Activated T-cell treated with anti-CD3 and anti-CD28 coated beads, Interleukin-2, amount 50 U/mL, for 24 hours (primary cell): ENCODE results near the gene MIEN1.
A peak's percentile ranks its signal among the peaks of the same experiment; 100 is the strongest.
"Not testable (repeated sequence)": the region's sequence is repeated elsewhere in the genome, so short reads cannot be mapped to it uniquely, and the experiment has no call there.

Experiments
- DNase-seq: peaks from one replicate; pipeline ENCODE4 v3.0.0-alpha.2; 2020
- H3K27ac Mint-ChIP-seq: 2 replicates; pipeline ENCODE4 v1.8.0; 2020; ENCODE audit warnings: mild to moderate bottlenecking, mixed read lengths
- H3K27me3 Mint-ChIP-seq: 2 replicates; pipeline ENCODE4 v1.8.0; 2020; ENCODE audit warnings: mixed read lengths
- H3K36me3 Mint-ChIP-seq: 2 replicates; pipeline ENCODE4 v1.8.0; 2020; ENCODE audit warnings: low read depth, mixed read lengths
- H3K4me1 Mint-ChIP-seq: 2 replicates; pipeline ENCODE4 v1.8.0; 2020; ENCODE audit warnings: low read depth, mixed read lengths
- H3K4me3 Mint-ChIP-seq: 2 replicates; pipeline ENCODE4 v1.8.0; 2020; ENCODE audit warnings: mild to moderate bottlenecking, moderate library complexity, mixed read lengths
- H3K9me3 Mint-ChIP-seq: 2 replicates; pipeline ENCODE4 v1.8.0; 2020; ENCODE audit warnings: mixed read lengths

MIEN1 gene

DNA sequence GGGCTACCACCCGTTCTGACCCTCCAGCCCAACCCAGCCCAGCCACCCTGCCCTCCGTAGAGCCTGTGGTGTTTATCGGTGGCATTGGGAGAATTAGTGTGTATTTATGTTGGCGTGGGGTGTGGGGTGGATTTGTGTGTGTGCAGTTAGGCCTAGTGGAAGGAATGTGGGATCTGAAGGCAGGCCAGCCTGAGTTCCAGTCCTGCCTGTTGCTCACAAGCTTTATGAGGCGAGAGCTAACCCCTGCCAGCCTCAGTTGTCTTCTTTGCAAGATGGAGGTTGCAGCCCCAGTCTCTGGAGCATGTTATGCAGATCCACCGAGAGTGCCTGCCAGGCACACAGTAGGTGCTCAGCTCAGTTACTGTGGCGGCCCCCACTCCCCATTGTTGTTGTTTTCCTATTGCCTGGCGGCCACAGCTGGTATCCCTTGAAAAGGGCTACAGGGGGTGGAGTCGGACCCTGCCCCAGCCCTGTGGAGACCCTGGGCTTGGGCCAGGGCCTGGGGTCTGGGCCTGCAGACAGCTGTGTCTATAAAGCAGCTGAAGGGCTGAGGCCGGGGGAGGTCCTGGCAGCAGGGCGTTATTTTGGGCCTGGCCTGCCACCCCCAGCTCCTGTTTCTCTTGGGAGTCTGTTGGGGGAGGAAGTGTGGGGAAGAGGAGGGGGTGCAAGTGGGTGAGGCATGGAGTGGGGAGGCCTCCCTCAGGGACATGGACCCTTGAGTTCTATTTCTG is 25.3 kb downstream of the MIEN1 start:
- H3K4me1 Mint-ChIP-seq, result peaks cover 17% of the 10 kb centered on the region
- no peak overlapping the region for H3K4me3 Mint-ChIP-seq
- no peaks in the 10 kb centered on the region for H3K36me3 Mint-ChIP-seq
- no peaks in the 10 kb centered on the region for H3K9me3 Mint-ChIP-seq
- no peak overlapping the region for H3K27ac Mint-ChIP-seq
- DNase-seq, result no peak
- H3K27me3 Mint-ChIP-seq, result peaks cover 23% of the 10 kb centered on the region

- Mint-ChIP-seq H3K4me3 (no peak overlapping the region), H3K9me3 (no peaks in the 10 kb centered on the region), H3K27me3 (peaks cover 33% of the 10 kb centered on the region), H3K4me1 (peaks cover 21% of the 10 kb centered on the region), H3K27ac (no peak overlapping the region), H3K36me3 (no peaks in the 10 kb centered on the region)
- DNase-seq, result no peak
Observed at GRCh38 chr17:39703913-39704312, 26.4 kb downstream of the MIEN1 start.

- Mint-ChIP-seq H3K36me3 (no peaks in the 10 kb centered on the region), H3K9me3 (no peaks in the 10 kb centered on the region), H3K4me1 (peaks cover 21% of the 10 kb centered on the region), H3K4me3 (no peak overlapping the region), H3K27me3 (peaks cover 40% of the 10 kb centered on the region), H3K27ac (no peak overlapping the region)
- no peak for DNase-seq
Observed at GRCh38 chr17:39702901-39703893, 27.1 kb downstream of the MIEN1 start.

DNA sequence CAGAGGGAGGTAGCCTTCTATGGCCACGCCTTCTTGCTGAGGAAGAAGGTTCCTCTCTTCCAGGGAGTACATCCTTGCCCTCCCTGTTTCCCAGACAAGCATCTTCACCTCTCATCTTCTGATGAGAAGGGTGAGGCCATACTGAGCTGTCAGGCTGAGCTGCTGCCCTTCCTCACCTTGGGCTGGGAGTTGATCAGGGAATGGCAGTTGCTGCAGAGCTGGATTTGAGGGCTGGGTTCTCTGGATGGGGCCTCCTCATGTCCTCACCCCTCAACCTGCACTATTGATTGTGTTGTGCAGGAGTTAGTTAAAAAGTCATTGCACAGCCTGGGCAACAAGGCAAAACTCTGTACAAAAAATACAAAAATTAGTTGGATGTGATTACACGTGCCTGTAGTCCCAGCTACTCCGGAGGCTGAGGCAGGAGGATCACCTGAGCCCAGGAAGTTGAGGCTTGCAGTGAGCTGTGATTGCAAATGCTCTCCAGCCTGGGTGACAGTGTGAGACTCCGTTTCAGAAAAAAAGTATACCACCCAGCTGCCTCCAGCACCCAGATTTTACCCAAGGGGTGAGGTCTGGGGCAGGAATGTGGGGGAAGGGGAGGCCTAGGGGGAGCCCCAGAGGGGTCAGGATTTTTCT is 28.4 kb downstream of the MIEN1 start:
- peaks cover 42% of the 10 kb centered on the region for H3K27me3 Mint-ChIP-seq
- H3K4me3 Mint-ChIP-seq, result no peak overlapping the region
- H3K9me3 Mint-ChIP-seq, result no peaks in the 10 kb centered on the region
- H3K36me3 Mint-ChIP-seq, result no peaks in the 10 kb centered on the region
- no peak overlapping the region for H3K27ac Mint-ChIP-seq
- DNase-seq, result no peak
- H3K4me1 Mint-ChIP-seq, result peaks cover 14% of the 10 kb centered on the region

DNA sequence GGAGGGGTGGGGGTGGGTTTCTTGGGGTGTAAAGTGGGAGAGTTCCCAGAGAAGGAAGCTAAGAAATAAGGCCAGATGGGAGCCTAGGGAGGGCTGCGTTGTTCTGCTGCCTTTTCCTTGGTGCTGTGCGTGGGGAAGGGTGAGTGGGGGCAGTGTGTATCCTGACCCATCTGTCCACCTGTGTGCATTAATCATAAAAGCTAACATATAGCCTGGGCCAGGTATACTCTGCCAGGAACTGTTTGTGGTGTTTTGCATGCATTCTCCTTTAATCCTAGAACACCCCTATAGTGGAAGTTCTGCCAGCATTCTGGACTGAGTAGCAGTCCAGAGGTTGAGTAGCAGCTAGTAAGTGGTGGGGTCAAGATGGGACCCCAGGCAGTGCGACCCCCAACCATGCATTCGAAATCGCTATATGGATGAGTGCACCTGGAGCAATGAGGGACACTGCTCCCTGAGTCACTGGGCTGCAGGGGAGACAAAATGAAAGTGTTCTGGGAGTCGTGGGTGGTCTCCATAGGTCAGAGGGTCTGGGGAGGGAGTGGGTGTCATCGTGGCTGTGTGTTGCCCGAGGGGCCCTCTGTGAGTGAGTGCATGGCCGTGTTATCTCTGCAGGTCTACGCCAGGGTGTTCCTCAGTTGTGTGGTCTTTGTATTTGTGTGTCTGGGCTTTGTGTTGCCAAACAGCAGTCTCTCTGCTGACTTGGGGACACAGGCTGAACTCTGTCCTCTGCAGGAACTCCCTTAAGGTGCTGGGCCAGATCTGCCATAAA is 29.1 kb downstream of the MIEN1 start:
- no peak overlapping the region for H3K4me3 Mint-ChIP-seq

DNA sequence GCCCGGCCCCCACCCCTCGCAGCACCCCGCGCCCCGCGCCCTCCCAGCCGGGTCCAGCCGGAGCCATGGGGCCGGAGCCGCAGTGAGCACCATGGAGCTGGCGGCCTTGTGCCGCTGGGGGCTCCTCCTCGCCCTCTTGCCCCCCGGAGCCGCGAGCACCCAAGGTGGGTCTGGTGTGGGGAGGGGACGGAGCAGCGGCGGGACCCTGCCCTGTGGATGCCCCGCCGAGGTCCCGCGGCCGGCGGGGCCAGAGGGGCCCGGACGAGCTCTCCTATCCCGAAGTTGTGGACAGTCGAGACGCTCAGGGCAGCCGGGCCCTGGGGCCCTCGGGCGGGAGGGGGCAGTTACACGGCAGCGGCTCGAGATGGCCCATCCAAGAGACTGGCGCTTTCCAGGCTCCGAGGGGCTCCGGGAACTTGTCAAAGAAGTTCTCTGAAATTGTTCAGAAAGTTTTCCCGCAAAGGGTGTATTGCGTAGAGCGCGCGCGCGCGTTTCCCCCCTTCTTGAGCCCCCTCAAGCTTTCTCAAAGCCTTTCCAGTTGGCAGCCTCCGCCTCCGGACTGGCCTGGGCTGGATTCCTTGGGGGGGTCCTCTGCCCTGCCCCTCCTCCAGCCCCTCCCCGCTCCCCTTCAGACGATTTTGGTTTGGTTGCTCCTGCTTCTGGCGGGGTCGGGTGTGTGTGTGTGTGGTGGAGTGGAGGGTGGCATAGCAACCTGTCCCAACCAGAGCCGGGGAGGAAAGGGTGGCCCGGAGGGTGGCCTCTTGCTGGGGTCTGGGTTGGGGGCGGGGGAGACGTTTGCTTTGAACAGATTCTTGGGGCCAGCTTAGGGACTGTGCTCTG is 30.0 kb downstream of the MIEN1 start:
- Mint-ChIP-seq H3K4me3 (no peak overlapping the region), H3K27me3 (peaks cover 42% of the 10 kb centered on the region), H3K4me1 (peaks cover 10% of the 10 kb centered on the region), H3K9me3 (no peaks in the 10 kb centered on the region), H3K36me3 (no peaks in the 10 kb centered on the region), H3K27ac (no peak overlapping the region)
- no peak for DNase-seq

More for the DNA sequence above, 29.1 kb downstream of the MIEN1 start:
- peaks cover 42% of the 10 kb centered on the region for H3K27me3 Mint-ChIP-seq
- no peak for DNase-seq
- H3K36me3 Mint-ChIP-seq, result no peaks in the 10 kb centered on the region
- H3K9me3 Mint-ChIP-seq, result no peaks in the 10 kb centered on the region
- H3K4me1 Mint-ChIP-seq, result peaks cover 10% of the 10 kb centered on the region
- H3K27ac Mint-ChIP-seq, result no peak overlapping the region

- Mint-ChIP-seq H3K27ac (no peak within 1 kb of the TSS), H3K27me3 (peaks cover 42% of the 10 kb centered on the region), H3K9me3 (no peaks in the 10 kb centered on the region), H3K36me3 (no peaks in the 10 kb centered on the region), H3K4me1 (peaks cover 10% of the 10 kb centered on the region), H3K4me3 (no peak within 1 kb of the TSS)
- DNase-seq, result no peak
Observed at GRCh38 chr17:39699818-39700147, 30.5 kb downstream of the MIEN1 start, which contains the start of gene ERBB2. Gene ERBB2, plus strand, starts transcription at chr17:39700064. Its CDS starts 175 bp downstream, at chr17:39700239.

DNA sequence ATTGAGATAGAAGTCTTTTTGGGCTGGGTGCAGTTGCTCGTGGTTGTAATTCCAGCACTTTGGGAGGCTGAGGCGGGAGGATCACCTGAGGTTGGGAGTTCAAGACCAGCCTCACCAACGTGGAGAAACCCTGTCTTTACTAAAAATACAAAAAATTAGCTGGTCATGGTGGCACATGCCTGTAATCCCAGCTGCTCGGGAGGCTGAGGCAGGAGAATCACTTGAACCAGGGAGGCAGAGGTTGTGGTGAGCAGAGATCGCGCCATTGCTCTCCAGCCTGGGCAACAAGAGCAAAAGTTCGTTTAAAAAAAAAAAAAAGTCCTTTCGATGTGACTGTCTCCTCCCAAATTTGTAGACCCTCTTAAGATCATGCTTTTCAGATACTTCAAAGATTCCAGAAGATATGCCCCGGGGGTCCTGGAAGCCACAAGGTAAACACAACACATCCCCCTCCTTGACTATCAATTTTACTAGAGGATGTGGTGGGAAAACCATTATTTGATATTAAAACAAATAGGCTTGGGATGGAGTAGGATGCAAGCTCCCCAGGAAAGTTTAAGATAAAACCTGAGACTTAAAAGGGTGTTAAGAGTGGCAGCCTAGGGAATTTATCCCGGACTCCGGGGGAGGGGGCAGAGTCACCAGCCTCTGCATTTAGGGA is 31.0 kb downstream of the MIEN1 start:
- H3K4me1 Mint-ChIP-seq, H3K9me3 Mint-ChIP-seq, H3K36me3 Mint-ChIP-seq, DNase-seq, H3K27ac Mint-ChIP-seq, H3K4me3 Mint-ChIP-seq: not testable (repeated sequence)
- H3K27me3 Mint-ChIP-seq, result peaks cover 42% of the 10 kb centered on the region

DNA sequence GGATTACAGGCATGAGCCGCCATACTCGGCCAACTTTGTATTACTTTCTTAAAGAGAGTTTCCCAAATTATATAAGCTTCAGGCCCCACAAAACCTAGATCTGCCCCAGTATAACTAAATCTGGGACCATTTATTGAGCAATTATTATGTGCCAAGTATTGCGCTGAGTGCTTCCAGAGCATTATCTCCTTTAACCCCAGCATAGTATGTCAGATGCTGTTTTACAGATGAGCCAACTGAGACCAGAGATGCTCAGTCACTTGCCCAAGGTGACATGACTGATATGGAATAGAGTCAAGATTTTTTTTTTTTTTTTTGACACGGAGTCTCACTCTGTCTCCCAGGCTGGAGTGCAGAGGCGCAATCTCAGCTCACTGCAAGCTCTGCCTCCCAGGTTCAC is 32.4 kb downstream of the MIEN1 start:
- no peaks in the 10 kb centered on the region for H3K36me3 Mint-ChIP-seq
- DNase-seq, result no peak
- H3K27me3 Mint-ChIP-seq, result peaks cover 42% of the 10 kb centered on the region
- no peaks in the 10 kb centered on the region for H3K9me3 Mint-ChIP-seq
- peaks cover 10% of the 10 kb centered on the region for H3K4me1 Mint-ChIP-seq
- no peak overlapping the region for H3K27ac Mint-ChIP-seq
- H3K4me3 Mint-ChIP-seq, result no peak overlapping the region

DNA sequence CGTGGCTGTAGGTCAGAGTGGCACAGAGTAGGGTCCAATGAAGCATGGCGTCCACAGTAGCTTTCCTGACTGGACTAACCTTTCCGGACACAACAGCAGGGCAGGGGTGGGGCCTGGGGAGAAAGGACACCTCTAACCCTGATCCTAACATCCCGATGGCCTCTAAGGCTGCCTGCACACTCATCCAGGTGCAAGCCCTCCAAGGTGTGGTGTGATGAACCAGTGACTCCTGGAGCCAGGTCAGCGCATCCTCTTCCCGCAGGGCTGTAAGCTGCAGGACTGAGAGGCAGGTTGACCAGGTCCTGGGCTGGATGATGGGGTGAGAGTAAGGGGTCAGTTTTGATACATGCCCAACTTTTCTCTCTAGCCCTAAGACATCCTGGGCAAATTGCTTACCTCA is 33.6 kb downstream of the MIEN1 start:
- Mint-ChIP-seq H3K9me3 (no peaks in the 10 kb centered on the region), H3K4me3 (no peak overlapping the region), H3K27me3 (peaks cover 32% of the 10 kb centered on the region), H3K36me3 (no peaks in the 10 kb centered on the region), H3K27ac (no peak overlapping the region), H3K4me1 (peaks cover 10% of the 10 kb centered on the region)
- DNase-seq, result no peak

DNA sequence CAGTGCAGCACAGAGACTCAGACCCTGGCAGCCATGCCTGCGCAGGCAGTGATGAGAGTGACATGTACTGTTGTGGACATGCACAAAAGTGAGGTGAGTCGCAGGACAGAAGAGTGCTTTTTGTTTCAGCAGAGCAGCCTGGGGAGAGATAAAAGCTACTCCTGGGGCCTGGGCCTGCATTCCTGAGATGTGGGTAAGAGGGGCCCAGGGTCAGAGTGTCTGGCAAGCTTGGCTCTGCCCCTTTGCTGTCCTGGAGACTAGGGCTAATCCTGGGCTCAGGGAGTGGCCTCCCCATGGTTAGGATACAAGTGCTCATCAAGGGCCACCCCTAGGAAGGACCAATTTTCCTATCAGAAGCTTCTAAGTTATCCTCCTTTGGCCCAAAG is 35.2 kb downstream of the MIEN1 start:
- no peak overlapping the region for H3K4me3 Mint-ChIP-seq
- H3K4me1 Mint-ChIP-seq, result peaks cover 4% of the 10 kb centered on the region
- no peak for DNase-seq
- H3K9me3 Mint-ChIP-seq, result no peaks in the 10 kb centered on the region
- peaks cover 19% of the 10 kb centered on the region for H3K27me3 Mint-ChIP-seq
- H3K36me3 Mint-ChIP-seq, result no peaks in the 10 kb centered on the region
- no peak overlapping the region for H3K27ac Mint-ChIP-seq

DNA sequence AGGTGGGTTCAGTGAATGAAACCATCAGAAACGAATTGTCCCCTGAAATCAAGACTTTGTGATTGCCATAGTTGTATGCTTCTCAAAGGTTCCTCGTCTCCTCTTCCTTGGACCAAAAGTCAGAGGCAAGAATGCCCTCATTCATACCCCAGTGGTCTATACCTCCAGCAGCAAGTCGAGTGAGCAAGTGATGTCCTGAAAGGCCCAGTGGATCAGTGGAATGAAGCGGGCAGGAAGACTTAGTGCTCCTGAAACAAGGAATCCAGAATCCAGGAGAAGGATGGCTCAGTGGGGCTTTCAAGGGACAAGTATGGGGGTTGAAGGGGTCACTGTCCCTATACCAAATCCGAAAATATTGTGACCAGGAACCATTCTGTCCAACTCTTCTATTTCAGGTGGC is 35.7 kb downstream of the MIEN1 start:
- Mint-ChIP-seq H3K4me1 (peaks cover 2% of the 10 kb centered on the region), H3K27me3 (peaks cover 16% of the 10 kb centered on the region), H3K36me3 (no peaks in the 10 kb centered on the region), H3K27ac (no peak overlapping the region), H3K9me3 (no peaks in the 10 kb centered on the region), H3K4me3 (no peak overlapping the region)
- DNase-seq, result no peak

DNA sequence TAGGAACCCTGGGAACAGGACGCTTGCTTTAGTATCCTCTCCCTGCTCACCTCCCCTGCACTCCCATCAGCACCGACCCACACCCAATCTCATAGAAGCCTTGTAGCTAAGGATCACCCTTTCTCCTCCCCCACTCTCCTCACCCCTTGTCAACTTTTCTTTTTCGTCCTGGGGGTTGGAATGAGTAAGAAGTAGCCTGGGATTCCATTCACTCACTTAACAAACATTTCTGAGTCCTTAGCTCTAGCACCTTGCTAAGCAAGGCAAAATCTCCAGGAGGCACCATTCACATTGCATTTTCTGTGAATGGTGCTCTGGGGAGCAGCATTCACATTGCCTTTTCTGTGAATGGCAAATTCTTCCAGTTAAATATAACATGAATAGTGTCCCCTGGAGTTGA is 41.4 kb downstream of the MIEN1 start:
- H3K9me3 Mint-ChIP-seq, result no peaks in the 10 kb centered on the region
- no peaks in the 10 kb centered on the region for H3K27me3 Mint-ChIP-seq
- peak overlapping the region; percentile 98 for H3K27ac Mint-ChIP-seq
- no peak for DNase-seq
- H3K4me1 Mint-ChIP-seq, result peaks cover 21% of the 10 kb centered on the region
- H3K4me3 Mint-ChIP-seq, result peak overlapping the region; percentile 96
- peaks cover 20% of the 10 kb centered on the region for H3K36me3 Mint-ChIP-seq
